Ishikawa (cell line): Measurements from ENCODE around the gene MBL2.

Experiments used
- EP300 ChIP-seq: IDR thresholded peaks from 2 replicates; pipeline ENCODE4 v1.6.1; 2012; ENCODE audit warnings: borderline replicate concordance
- NFIC ChIP-seq: IDR thresholded peaks from 2 replicates; pipeline ENCODE4 v1.6.1; 2012
- RAD21 ChIP-seq: IDR thresholded peaks from 2 replicates; pipeline ENCODE4 v1.6.1; 2012; ENCODE audit warnings: low read depth

- TF ChIP-seq EP300 (no peak), NFIC (no peak), RAD21 (no peak)
Observed at GRCh38 chr10:52741851-52742250, 30.7 kb downstream of the MBL2 start.
